ENCODE data around the gene AWAT2.

AWAT2 gene

DNA sequence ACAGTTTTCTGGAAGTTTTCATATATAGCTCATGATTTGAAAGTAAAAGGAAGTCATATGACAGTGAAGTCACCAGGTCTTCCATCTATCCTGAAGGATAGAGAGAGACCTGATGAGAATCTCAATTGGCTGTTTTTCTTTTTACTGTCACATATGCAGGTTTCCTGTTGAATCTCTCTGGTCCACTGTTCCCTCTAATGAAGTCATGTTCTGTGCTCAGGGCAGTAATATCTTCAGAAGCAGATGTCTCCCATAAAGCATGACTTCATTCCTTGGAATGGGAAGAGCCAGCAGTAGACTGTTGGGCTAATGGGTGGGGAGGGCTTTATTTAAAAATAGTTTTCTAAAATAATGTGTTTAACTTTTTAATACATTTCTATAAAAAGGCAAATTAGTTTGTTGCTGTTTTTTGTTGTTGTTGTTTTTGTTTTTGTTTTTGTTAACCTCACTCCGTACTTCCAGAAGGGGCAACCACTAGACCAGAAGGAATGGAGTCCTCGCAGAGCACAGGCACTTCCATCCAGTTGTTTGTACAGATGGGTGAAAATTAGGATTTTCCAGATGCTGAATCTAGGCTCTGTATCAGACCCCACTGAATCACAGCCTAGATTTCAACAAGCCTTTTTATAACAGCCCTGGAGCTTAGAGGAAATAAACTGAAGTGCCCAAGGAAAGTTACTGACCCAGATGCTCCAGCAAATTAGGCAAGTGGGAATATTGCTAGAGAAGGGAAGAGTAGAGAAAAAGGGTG is 54.2 kb downstream of the AWAT2 start:
- DNase-seq = no peak

DNA sequence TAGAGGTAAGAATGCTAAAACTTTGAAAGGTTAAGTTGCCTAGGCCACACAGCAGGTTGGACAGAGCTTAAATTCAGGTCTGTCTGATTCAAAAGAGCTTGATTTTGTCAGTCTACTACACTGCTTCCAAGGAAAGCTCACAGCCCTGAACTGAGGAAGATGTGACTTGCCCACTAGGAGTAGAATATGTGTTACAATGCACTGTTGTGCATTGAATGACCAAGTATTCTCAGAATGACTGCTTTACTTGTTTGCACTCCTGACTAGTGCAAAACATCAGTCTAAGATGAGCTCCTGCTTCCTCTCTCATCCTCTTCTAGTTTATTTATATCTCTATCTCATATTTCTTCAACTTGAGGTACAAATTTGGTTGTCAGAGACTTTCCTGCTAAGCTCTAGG is 56.2 kb downstream of the AWAT2 start:
- no peak for DNase-seq

DNA sequence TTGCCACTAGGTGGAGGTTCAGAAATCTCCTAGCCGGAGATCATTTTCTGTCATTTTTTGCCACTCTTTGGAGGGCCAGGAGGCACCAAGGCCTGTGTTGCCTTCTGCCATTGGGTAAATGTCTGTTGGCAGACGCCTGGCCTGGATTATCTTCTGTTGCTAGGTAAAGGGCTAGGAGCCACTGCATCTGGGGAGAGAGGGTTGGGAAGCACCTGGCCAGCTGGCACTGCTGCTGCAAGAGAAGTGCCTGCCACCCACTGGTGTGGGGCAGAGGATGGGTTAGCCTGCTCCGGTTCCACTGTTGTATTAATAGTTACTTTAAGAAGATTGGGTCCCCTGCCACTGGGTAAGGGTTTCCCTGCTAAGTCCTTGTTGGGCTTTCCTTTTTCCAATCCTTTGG is 58.1 kb downstream of the AWAT2 start:
- no peak for DNase-seq

All from CD4-positive, alpha-beta T cell treated with Interleukin-21 for 1 hour (primary cell).